GM12892 (cell line): ENCODE data around the gene ICAM3.
"Not testable (repeated sequence)": the region's sequence is repeated elsewhere in the genome, so short reads cannot be mapped to it uniquely, and the experiment has no call there.

Experiments used
- DNase-seq: peaks from one replicate; pipeline ENCODE4 v3.0.0; 2011; ENCODE audit not compliant: insufficient read length
- FAIRE-seq: peaks from 2 replicates; lab custom pipeline; 2011; peaks lifted over from hg19 to GRCh38; lab: Jason Lieb, UNC
- POLR2A ChIP-seq: IDR thresholded peaks from 2 replicates; pipeline ENCODE4 v1.6.1; 2011; ENCODE audit warnings: low read depth, low read length, control low read depth
- POLR2AphosphoS5 ChIP-seq: IDR thresholded peaks from 2 replicates; pipeline ENCODE4 v1.6.1; 2011; ENCODE audit warnings: low read depth, low read length, control low read depth
- TAF1 ChIP-seq: IDR thresholded peaks from 2 replicates; pipeline ENCODE4 v1.6.1; 2011; ENCODE audit warnings: low read depth, mild to moderate bottlenecking, control low read depth, low read length, borderline replicate concordance

ICAM3 gene

DNA sequence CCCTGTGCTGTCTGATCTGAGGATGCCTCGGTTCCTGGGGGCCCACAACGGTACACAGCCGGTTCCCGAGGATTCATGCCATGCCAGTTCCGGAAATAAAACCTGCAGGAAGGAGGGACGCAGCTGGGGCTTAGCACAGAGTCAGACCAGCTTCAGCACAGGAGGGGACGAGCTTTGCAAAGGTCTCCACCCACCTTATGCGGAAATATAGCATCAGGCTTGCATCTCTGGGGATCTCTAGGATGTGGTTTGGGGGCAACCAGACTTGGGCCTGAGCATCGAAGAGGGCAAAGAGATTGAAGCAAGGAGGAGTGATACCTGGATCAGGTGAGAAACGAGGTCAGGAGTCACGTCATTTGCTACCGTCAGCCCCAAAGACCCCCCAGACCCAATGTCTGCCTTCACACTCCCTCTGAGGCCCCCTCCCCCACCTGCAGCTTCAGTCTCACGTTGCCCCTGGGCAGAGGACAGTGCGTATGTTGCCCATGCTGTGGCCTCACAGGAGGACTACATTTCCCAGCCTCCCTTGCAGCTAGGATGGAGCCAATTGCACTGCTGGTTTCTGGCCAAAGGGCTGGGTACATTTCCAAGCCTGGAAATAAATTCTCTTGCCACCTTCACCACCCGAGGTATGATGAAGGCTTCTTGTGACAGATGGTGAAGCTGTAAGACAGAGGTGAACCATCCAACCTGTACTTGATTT, 28.8 kb upstream of the ICAM3 start:
- no peak for FAIRE-seq
- TF ChIP-seq TAF1 (no peak), POLR2A (no peak), POLR2AphosphoS5 (no peak)
- no peak for DNase-seq

DNA sequence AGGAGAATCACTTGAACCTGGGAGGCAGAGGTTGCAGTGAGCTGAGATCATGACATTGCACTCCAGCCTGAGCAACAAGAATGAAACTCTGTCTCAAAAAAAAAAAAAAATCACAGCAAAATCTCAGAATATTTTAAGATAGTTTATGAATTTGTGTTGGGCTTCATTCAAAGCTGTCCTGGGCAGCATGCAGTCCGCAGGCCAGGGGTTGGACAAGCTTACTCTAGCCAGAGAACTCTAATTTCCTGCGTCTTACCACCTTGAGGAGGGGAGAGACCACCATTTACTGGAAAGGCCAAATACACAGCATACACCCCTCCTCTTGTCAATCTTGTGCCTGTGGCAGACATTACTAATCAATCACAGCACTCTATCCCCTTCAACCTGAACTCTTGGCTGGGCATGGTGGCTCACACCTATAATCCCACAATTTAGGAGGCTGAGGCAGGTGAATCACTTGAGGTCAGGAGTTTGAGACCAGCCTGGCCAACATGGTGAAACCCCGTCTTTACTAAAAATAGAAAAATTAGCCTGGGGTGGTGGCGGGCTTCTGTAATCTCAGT, 27.6 kb upstream of the ICAM3 start:
- not testable (repeated sequence) for DNase-seq, FAIRE-seq

DNA sequence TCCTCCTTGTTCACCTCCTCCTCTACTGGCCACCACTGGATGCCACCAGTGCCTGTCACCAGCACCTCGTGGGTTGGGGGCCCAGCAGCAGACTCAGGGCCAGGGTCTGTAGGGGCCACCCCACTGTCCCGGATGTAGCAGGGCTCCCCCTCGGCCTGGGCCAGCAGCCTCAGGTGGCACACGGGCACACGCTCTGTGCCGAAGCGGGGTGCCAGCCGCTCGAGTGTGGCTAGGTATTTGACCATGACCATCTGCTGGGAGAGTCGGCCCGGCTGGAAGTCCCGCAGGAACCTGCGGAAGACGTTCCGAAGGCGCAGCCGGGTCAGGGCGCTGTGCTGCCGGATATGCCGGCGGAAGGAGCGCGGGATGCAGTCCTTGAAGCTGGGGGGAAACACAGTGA, 26.1 kb upstream of the ICAM3 start:
- TF ChIP-seq TAF1 (no peak), POLR2AphosphoS5 (no peak), POLR2A (no peak)
- FAIRE-seq = no peak

DNA sequence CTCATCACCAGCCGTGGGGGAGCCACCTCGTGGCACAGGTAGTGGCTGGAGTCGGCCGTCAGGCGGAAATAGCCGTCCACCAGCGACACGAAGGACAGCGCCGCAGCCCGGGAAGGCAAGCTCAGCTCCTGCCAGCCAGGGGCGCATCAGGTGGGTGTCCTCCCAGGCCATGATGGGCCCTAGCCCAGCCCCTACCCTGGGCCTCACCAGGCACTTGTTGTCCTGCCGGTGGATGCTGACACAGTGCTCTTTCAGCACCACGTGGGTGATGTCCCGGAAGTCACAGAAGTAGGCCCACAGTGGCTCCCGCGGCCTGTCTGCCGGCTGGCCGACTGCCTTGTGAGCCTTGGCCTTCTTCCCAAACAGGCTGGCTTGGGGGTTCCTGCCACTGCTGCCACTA, 25.2 kb upstream of the ICAM3 start:
- FAIRE-seq (no peak), DNase-seq (no peak)
- TF ChIP-seq POLR2AphosphoS5 (no peak), TAF1 (no peak), POLR2A (no peak)

More for the DNA sequence above, 26.1 kb upstream of the ICAM3 start:
- DNase-seq = no peak

DNA sequence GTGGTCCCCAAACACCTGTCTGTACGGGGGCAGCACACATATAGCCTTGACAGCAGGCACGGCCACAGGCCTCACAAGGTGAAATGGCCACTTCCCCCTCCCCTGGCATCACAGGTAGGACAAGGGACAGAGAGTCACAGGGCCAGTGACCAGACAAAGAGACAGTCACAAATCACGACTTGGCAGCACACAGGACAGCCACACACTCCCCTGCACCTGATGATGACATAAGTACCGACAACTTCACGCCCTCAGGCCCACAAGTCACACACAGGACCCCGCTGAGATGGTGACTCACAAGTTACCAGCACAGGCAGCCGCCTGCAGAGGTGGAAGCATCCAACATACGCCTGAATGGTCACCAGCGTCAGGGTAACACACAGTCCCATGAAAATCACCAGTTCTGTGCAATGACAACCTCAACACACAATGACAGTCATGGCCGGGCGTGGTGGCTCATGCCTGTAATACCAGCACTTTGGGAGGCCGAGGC, 24.4 kb upstream of the ICAM3 start:
- no peak for TF ChIP-seq POLR2AphosphoS5
- TF ChIP-seq TAF1 = no peak
- TF ChIP-seq POLR2A = no peak
- FAIRE-seq (no peak), DNase-seq (no peak)

DNA sequence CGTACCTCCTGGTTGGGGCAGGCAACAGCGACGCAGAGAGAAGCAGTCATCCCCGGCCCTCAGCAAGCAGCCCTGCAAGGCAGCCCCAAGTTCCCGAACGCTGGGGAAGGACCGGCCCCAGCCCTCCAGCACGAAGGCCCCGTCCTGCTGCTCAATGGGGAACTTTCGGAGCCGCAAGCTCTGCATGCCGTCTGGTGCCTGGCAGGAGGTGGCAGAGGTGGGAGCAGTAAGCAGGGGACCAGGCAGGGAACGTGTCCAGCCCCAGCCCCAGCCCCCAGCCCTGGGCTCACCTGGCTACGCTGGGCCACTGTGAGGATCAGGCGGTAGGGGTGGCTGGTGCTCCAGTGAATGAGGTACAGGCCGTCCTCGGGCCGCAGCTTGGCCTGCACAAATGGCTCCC, 22.8 kb upstream of the ICAM3 start:
- DNase-seq = peak; percentile 10
- TF ChIP-seq POLR2A = no peak
- no peak for TF ChIP-seq POLR2AphosphoS5
- no peak for TF ChIP-seq TAF1
- FAIRE-seq = no peak

DNA sequence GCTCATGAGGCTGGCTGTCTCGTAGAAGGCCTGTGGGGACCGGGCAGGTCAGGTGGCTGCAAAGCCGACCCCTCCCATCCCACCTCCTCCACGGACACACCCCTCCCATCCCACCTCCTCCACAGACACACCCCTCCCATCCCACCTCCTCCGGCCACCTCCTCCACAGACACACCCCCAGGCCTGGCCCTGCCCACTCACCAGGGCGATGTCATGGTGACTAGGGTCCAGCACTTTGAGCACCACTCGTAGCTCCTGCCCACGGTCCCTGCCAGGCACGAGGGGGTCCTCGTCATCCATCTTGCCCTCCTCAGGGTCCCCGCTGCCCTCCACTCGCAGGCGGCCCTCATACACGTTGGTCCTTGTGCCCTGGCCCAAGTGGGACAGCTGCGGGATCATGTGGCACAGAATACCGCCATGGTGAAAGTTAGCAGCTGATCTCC, 22.2 kb upstream of the ICAM3 start:
- DNase-seq = peak; percentile 13
- TF ChIP-seq POLR2A = no peak
- no peak for TF ChIP-seq TAF1
- TF ChIP-seq POLR2AphosphoS5 = no peak; the same call in 1 of the 2 replicates
- no peak for FAIRE-seq

DNA sequence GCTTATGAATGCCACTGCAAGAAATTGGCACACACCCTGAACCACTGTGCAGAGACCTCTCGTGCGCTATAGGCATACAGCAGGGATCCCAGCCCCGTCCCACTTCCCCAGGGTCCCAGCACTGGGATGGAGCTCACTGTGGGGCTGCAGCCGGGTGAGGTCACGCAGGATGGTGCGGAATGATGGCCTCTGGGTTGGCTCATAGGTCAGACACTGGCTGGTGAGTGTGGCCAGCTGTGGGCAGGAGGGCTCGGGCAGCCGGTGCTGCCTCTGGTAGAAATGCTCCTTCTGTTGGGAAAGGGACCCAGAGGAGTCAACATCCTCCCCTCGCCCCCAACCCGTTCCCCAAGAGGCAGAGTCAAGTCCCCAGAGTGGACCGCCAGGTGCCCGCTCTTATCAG, 17.0 kb upstream of the ICAM3 start:
- no peak for FAIRE-seq
- TF ChIP-seq POLR2A (no peak), POLR2AphosphoS5 (no peak; the same call in 1 of the 2 replicates), TAF1 (no peak)

DNA sequence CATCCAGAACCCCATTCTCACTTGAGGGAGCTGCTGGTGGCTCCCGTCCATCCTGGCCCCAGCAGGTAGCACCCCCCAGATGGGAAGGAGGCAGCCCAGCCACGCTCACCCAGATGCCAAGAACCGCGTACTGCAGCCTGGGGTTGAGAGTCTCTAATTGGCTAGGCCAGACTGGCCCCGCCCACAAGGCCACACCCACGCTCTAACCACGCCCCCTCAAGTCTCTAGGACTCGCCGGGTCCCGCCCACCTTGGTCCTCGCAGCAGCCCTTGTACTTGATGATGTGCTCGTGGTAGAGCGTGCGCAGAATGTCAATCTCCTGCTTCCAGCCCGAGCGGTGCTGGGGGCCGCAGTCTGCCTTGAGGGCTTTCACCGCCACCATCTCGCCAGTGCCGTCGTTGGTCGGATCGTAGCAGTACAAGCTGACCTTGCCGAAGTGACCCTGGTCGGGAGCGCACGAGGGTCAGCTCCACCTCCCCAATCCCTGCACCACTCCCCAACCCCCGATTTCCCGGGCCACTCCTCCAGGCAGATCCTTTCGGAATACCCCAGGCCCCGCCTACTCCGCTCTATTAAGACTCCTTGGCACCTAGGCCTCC, 14.5 kb upstream of the ICAM3 start:
- TF ChIP-seq TAF1 (no peak), POLR2A (no peak), POLR2AphosphoS5 (no peak)
- FAIRE-seq (peak; percentile 24), DNase-seq (peak; percentile 19)

More for the DNA sequence above, 17.0 kb upstream of the ICAM3 start:
- no peak for DNase-seq

DNA sequence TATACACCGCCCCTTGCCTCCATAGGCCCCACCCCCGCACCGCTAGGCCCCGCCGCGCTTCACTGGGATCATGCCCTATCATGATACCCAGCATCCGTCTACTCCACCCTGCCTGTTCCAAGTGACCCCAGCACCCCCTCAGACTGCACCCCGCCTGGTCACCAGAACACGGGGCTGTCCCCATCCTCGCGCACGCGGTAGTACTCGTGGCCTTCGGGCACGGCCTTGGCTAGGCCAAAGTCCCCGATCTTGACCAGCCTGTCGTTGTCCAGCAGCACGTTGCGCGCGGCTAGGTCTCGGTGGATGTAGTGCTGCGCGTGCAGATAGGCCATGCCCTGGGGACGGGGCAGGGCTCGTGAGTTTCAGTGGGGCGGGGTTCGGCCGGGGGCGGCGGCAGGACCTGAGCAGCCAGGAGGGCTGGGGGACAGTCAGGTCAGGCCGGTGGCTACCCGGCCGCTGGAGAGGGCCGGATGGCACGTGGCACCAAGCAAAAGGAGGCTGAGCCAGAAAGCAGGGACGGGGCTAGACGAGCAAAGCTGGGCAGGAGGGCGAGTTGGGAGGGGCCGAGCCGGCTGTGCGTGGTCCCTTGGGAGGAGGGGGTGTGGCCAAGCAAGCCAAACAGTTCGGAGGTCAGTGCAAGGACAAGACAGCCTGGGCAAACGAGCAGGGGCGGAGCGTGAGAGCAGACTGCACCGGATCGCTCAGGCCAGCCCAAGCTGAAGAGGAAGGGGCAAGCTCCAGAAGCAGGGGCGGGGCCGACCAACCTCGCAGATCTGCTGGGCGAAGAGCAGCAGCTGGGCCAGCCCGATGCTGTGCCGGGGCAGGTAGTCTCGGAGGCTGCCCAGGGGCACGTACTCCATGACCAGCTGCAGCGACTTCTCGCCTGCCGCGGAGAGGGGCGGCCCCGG, 13.6 kb upstream of the ICAM3 start:
- FAIRE-seq (no peak), DNase-seq (peak; percentile 13)
- TF ChIP-seq POLR2AphosphoS5 = no peak
- TF ChIP-seq TAF1 = no peak
- TF ChIP-seq POLR2A = no peak

DNA sequence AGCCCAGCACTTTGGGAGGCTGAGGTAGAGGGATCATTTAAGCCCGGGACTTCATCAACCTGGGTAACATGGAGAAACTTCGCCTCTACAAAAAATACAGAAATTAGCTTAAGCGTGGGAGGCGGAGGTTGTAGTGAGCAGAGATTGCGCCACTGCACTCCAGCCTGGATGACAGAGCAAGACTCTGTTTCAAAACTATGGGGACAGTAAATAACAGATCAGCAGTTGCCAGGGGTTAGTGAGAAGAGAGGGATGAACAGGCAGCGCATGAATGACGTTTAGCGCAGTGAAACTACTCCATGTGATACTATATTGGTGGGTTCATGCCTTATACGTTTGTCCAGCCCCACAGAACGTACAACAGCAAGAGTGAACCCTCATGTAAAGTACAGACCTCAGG, 7.1 kb upstream of the ICAM3 start:
- no peak for TF ChIP-seq POLR2A
- TF ChIP-seq POLR2AphosphoS5 = no peak
- TF ChIP-seq TAF1 = no peak
- no peak for DNase-seq
- FAIRE-seq = no peak
